Panc1 (cell line): ENCODE data around the gene CDC42EP5. TPM values are rescaled to one million over a fixed set of nuclear protein-coding genes. Genes with fewer than 3 reads are reported as not detected.

Source experiments
- ATAC-seq: fragments of 200-7000 bp; cut with Tn5 transposase; 2 replicates; pipeline ENCODE4 v1.9.1; 2020; ENCODE audit warnings: mild to moderate bottlenecking, moderate library complexity
- BruUV-seq: library from RNA; stranded (reverse); fragments of 400-500 nt; replicated peaks from 2 replicates; lab custom pipeline; 2021; lab: Mats Ljungman, UMichigan
- CTCF ChIA-PET: fragments of 300-600 bp; sonication (Branson Sonifier 250); formaldehyde crosslinking; loops from one replicate; lab custom pipeline; 2022; ENCODE audit warnings: antibody characterized with exemption; lab: Charles Lee
- POLR2A ChIA-PET: fragments of 300-600 bp; sonication (Branson Sonifier 250); formaldehyde crosslinking; loops from one replicate; lab custom pipeline; 2022; ENCODE audit warnings: antibody characterized with exemption; lab: Charles Lee
- DNase-seq: peaks from one replicate; pipeline ENCODE4 v3.0.0-alpha.2; 2010; ENCODE audit warnings: low read depth, low spot score
- H3K27ac ChIP-seq: 2 replicates; pipeline ENCODE4 v1.5.1; 2011; ENCODE audit warnings: mild to moderate bottlenecking, low read length, inconsistent platforms
- H3K27me3 ChIP-seq: fragments of 200-500 bp; sonication (Bioruptor generic); 2 replicates; pipeline ENCODE4 v1.6.0; 2014; ENCODE audit warnings: low read length, inconsistent platforms; ENCODE audit not compliant: control insufficient read depth, insufficient read depth
- H3K36me3 ChIP-seq: fragments of 200-500 bp; sonication (Bioruptor generic); 2 replicates; pipeline ENCODE4 v1.5.1; 2014; ENCODE audit warnings: inconsistent platforms, mild to moderate bottlenecking, low read length, moderate library complexity; ENCODE audit not compliant: control insufficient read depth, insufficient read depth
- H3K4me1 ChIP-seq: 2 replicates; pipeline ENCODE4 v1.5.1; 2011; ENCODE audit warnings: inconsistent platforms, mild to moderate bottlenecking, low read length, moderate library complexity; ENCODE audit not compliant: control insufficient read depth, insufficient read depth
- H3K4me3 ChIP-seq, 2 experiments: 2 replicates each; pipeline ENCODE4 v1.5.1; 2011 to 2012; ENCODE audit warnings: low read depth in 2 of 2, low read length in 2 of 2, mild to moderate bottlenecking in 2 of 2, inconsistent platforms in 1 of 2, moderate library complexity in 1 of 2
- H3K9me3 ChIP-seq: fragments of 200-500 bp; sonication (Bioruptor generic); 2 replicates; pipeline ENCODE4 v1.5.1; 2014; ENCODE audit warnings: low read depth, mild to moderate bottlenecking, inconsistent platforms, low read length, moderate library complexity; ENCODE audit not compliant: control insufficient read depth, insufficient read depth
- CTCF ChIP-seq: fragments of 450-650 bp; IDR thresholded peaks from 2 replicates; pipeline ENCODE4 v1.5.1; 2017; ENCODE audit warnings: mild to moderate bottlenecking
- POLR2AphosphoS5 ChIP-seq: IDR thresholded peaks from 2 replicates; pipeline ENCODE4 v1.6.1; 2012; ENCODE audit warnings: mild to moderate bottlenecking, low read depth, low read length, moderate library complexity
- REST ChIP-seq, 2 experiments: IDR thresholded peaks; 2 replicates each; pipeline ENCODE4 v1.6.1; 2011 to 2012; ENCODE audit warnings: low read depth in 2 of 2, control low read depth in 1 of 2, low read length in 1 of 2, mild to moderate bottlenecking in 1 of 2, moderate library complexity in 1 of 2; ENCODE audit not compliant: insufficient read depth in 1 of 2
- SIN3A ChIP-seq: IDR thresholded peaks from 2 replicates; pipeline ENCODE4 v1.6.1; 2012; ENCODE audit warnings: low read depth, mild to moderate bottlenecking, low read length, moderate library complexity, borderline replicate concordance; ENCODE audit not compliant: insufficient read depth
- TCF7L2 ChIP-seq: IDR thresholded peaks from 2 replicates; pipeline ENCODE4 v1.6.1; 2011; ENCODE audit warnings: mild to moderate bottlenecking, low read depth, low read length, inconsistent platforms
- in situ Hi-C: cut with HindIII; loops from 2 replicates; pipeline ENCODE4 v1.10.0; 2016; ENCODE audit warnings: low sequenced_read_pairs, low pct_unique_long_range_greater_than_20kb
- intact Hi-C: fragments of 100-400 bp; cut with micrococcal nuclease; formaldehyde crosslinking; loops from one replicate; pipeline ENCODE4 v1.10.0; 2022; ENCODE audit not compliant: unreplicated experiment
- total RNA-seq: library from RNA; stranded (reverse); gene quantifications from one replicate; pipeline ENCODE4 v1.2.1, GENCODE V29; 2021; ENCODE audit not compliant: unreplicated experiment

The CDC42EP5 gene
- total RNA-seq, 1 experiment from 2014 or later = 7.1 TPM

GRCh38 chr19:54415901-54416673 lies 57.0 kb downstream of the CDC42EP5 start:
- Histone ChIP-seq H3K4me1 (peaks cover 11% of the 10 kb centered on the region), H3K9me3 (no peaks in the 10 kb centered on the region), H3K36me3 (no peaks in the 10 kb centered on the region), H3K27me3 (0 out of 2 replicates have a peak, but pooled peaks cover 2% of the 10 kb centered on the region), H3K27ac (no peak overlapping the region), H3K4me3 (no peak overlapping the region)
- POLR2A ChIA-PET = interaction anchor here (1.1 kb wide), 1 partner anchor 8 kb away, joined by 3 read pairs; no protein-coding TSS in a partner anchor
- DNase-seq = no peak
- intact Hi-C loops = no loop called here
- TF ChIP-seq POLR2AphosphoS5 = no peak
- no peak for TF ChIP-seq SIN3A
- TF ChIP-seq CTCF = no peak
- TF ChIP-seq REST (IDR thresholded peaks at IDR 0.05; ENCODE audit: insufficient read depth in 1 of 2, low read depth in 2 of 2, low read length in 1 of 2) = no peak
- no peak for TF ChIP-seq TCF7L2
- CTCF ChIA-PET = interaction anchor here (0.6 to 1.0 kb wide), 3 partner anchors 28 to 392 kb away, joined by 3 to 7 read pairs (median 3); no protein-coding TSS in a partner anchor
- in situ Hi-C loops = no loop called here
- no peak; the same call in 1 of the 2 replicates for ATAC-seq
- BruUV-seq = no TSS peak

- no peak for DNase-seq
- POLR2A ChIA-PET = interaction anchor here (0.7 to 1.1 kb wide), 2 partner anchors 9 to 13 kb away, joined by 3 read pairs; no protein-coding TSS in a partner anchor
- no peaks in the 10 kb centered on the region for H3K36me3 ChIP-seq
- in situ Hi-C loops = no loop called here
- H3K4me3 ChIP-seq = no peak within 1 kb of the TSS
- intact Hi-C loops = no loop called here
- H3K9me3 ChIP-seq = no peaks in the 10 kb centered on the region
- ATAC-seq = no peak; the same call in 1 of the 2 replicates
- TF ChIP-seq SIN3A (no peak), POLR2AphosphoS5 (no peak), REST (IDR thresholded peaks at IDR 0.05; ENCODE audit: insufficient read depth in 1 of 2, low read depth in 2 of 2, low read length in 1 of 2) (no peak), TCF7L2 (no peak), CTCF (peak; percentile 81; the same call in 1 of the 2 replicates)
- no TSS peak for BruUV-seq
- CTCF ChIA-PET = interaction anchor here (1.0 kb wide), 1 partner anchor 27 kb away, joined by 7 read pairs; no protein-coding TSS in a partner anchor
- H3K27ac ChIP-seq = no peak within 1 kb of the TSS
- peaks cover 8% of the 10 kb centered on the region for H3K4me1 ChIP-seq
- peaks cover 5% of the 10 kb centered on the region for H3K27me3 ChIP-seq
Measured at GRCh38 chr19:54415208-54415900, 57.7 kb downstream of the CDC42EP5 start, which contains the start of gene TTYH1. TTYH1 (plus strand) TSS chr19:54415464; CDS start chr19:54415553, 89 bp downstream.
